Activated T-helper 9 cell treated with anti-CD3 and anti-CD28 coated beads, Interleukin-2, amount 50 U/mL, for 16 hours (primary cell): Measurements from ENCODE around the gene OCA2.
"Not testable (repeated sequence)": the region's sequence is repeated elsewhere in the genome, so short reads cannot be mapped to it uniquely, and the experiment has no call there.

Experiments used
- DNase-seq: peaks from one replicate; pipeline ENCODE4 v3.0.0-alpha.2; 2020; ENCODE audit warnings: low read depth

OCA2 gene

GRCh38 chr15:28001641-28002040, 97.5 kb downstream of the OCA2 start:
- no peak for DNase-seq

- DNase-seq: no peak
Observed at GRCh38 chr15:27993996-27994780, 104.9 kb downstream of the OCA2 start.

GRCh38 chr15:27993544-27993943, 105.6 kb downstream of the OCA2 start:
- no peak for DNase-seq

- no peak for DNase-seq
Observed at GRCh38 chr15:27990521-27991515, 108.3 kb downstream of the OCA2 start.

GRCh38 chr15:27989838-27990237, 109.3 kb downstream of the OCA2 start:
- DNase-seq: no peak

GRCh38 chr15:27989427-27989826, 109.7 kb downstream of the OCA2 start:
- DNase-seq: no peak

GRCh38 chr15:27985099-27985498, 114.0 kb downstream of the OCA2 start:
- no peak for DNase-seq

GRCh38 chr15:27983496-27983895, 115.6 kb downstream of the OCA2 start:
- no peak for DNase-seq

GRCh38 chr15:27977696-27978095, 121.4 kb downstream of the OCA2 start:
- DNase-seq: no peak

GRCh38 chr15:27973886-27974285, 125.2 kb downstream of the OCA2 start:
- no peak for DNase-seq

GRCh38 chr15:27970661-27971392, 128.3 kb downstream of the OCA2 start:
- no peak for DNase-seq

- DNase-seq: no peak
Observed at GRCh38 chr15:27967541-27967940, 131.6 kb downstream of the OCA2 start.

GRCh38 chr15:27965546-27965945, 133.6 kb downstream of the OCA2 start:
- no peak for DNase-seq

GRCh38 chr15:27961801-27962200, 137.3 kb downstream of the OCA2 start:
- no peak for DNase-seq

GRCh38 chr15:27958911-27959578, 140.1 kb downstream of the OCA2 start:
- no peak for DNase-seq

GRCh38 chr15:27956285-27956684, 142.8 kb downstream of the OCA2 start:
- no peak for DNase-seq

GRCh38 chr15:27955087-27955486, 144.0 kb downstream of the OCA2 start:
- DNase-seq: no peak

- DNase-seq: not testable (repeated sequence)
Observed at GRCh38 chr15:27952593-27952992, 146.5 kb downstream of the OCA2 start.

- DNase-seq: no peak
Observed at GRCh38 chr15:27951191-27951890, 147.8 kb downstream of the OCA2 start.

- DNase-seq: no peak
Observed at GRCh38 chr15:27949089-27949488, 150.0 kb downstream of the OCA2 start.

- no peak for DNase-seq
Observed at GRCh38 chr15:27939246-27939645, 159.9 kb downstream of the OCA2 start.
